Muscle of back (tissue), 11 donors: Measurements from ENCODE around the gene CCDC24. TPM values are rescaled to one million over a fixed set of nuclear protein-coding genes. Genes with fewer than 3 reads are reported as not detected.

Experiments
- DNase-seq, 3 donors: peaks; one replicate each; pipeline versions ENCODE4 v3.0.0 to v3.0.0-alpha.2; 2013
- polyA plus RNA-seq, 10 donors: library from polyadenylated mRNA; unstranded; fragments of 120-200 nt; gene quantifications; one replicate each; pipeline ENCODE4 v1.2.1, GENCODE V29; 2013; ENCODE audit not compliant: insufficient read length in 10 of 10

Gene CCDC24
- polyA plus RNA-seq, 10 donors: 0.56 to 1.6 (median 0.98) TPM

DNA sequence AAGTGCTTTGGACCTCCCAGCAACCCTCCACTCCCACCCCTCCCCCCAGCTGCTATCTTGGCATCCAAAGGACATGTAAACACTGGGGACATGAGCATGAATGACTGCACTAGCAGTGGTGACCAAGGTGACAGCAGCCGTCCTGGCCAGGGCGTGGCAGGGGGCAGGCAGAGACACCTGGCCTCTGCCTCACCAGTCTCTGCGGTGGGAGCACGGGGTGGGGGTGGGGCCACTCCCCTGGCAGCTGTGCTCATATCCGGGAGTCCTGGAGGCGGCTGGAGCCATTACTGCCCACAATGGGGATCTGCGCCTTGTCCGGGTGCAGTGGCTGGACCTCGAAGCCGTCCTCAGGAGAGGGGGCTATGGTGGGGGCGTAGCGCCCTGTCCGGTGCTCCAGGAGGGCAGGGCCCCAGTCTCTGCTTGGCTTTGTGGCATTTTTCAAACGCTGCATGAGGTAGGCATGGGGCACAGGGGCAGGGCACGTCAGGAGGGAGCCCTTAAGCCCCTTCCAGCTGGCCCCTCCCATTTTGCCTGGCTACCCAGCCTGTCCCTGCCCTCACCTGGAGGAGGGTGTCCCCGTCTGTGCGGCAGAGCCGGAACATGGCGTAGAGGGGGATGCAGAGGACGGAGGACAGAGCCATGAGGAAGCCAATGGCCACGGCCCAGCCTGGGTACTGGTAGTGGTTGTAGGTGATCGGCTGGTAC, 6.0 kb downstream of the CCDC24 start:
- DNase-seq: no peak

DNA sequence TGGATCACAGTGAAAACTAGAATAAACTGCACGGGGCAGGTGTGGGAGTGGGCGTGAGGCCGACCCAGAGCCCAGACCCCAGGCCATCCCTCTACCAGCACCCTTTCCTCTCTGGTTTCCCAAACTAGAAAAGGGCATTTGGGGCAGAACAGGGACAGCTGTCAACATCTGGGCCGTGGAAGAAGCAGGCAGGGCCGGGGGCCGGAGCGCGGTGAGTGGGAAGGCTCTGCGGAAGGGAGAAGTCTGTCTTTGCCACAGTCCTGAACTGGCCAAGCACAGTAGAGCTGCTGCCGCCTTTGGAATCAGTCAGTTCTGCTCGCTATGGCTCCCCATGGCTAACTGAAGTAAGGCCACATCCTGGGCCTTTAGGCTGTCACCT, 6.6 kb downstream of the CCDC24 start:
- DNase-seq: no peak

DNA sequence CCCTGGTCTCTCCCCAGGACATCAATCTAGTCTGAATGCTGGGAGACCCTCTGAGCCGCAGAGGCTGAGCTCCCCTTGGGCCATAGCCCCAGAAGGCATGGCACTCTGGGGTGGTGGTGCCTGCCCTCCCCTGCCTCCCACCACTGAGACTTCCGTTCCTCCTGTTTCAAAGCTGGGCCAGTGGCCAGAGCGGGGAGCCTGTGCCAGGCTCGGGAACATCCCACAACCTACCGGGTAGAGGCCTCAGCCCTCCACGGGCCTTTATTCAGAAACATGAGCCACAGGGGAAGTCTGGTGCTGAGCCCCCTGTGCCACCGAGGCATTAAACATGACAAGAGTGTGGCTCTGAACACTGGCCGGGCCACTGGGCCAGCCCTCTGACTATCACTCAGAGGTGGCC, 8.1 kb downstream of the CCDC24 start:
- no peak for DNase-seq

DNA sequence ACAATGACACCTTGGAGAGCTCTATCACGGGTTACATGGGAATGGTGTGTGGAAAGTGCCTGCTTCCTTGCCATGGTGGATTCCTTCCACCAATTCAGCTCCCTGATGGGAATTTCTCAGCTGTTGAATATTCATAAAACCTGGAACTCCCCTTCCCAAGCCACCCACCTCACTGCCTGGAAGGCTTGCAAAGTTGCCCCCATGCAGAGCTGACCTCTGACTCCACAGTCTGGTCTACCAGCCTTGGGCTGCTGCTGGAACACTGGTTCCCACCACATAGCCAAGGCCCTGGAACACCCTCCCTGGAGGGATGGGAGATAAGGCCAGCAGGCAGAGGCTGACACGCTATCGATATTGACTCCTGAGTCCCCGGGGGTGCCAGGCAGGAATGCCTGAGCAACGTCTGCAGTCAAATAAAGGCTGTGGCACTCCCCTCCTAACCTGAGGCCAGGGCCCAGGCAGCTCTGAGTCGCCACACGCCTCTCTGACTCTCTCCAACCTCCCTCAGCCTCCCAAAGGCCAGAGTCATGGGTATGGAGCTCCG, 8.8 kb downstream of the CCDC24 start:
- DNase-seq: no peak

DNA sequence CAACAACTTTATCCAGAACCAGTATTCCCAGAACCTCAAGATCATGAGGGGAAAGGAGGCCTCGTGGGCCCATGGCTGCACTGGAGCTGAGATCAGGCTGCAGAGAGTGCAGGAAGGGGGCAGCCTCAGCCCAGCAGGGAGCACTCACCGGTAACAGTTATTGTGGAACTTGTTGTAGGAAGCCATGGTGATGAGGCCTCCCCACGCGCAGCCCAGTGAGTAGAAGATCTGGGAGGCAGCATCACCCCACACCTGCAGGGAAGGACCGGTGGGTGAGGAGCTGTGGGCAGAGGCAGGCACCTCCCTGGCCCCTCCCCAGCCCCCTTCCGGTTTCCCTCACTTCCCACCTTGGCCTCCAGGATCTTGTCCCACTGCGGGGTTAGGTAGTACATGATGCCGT, 10.8 kb downstream of the CCDC24 start:
- DNase-seq: no peak

DNA sequence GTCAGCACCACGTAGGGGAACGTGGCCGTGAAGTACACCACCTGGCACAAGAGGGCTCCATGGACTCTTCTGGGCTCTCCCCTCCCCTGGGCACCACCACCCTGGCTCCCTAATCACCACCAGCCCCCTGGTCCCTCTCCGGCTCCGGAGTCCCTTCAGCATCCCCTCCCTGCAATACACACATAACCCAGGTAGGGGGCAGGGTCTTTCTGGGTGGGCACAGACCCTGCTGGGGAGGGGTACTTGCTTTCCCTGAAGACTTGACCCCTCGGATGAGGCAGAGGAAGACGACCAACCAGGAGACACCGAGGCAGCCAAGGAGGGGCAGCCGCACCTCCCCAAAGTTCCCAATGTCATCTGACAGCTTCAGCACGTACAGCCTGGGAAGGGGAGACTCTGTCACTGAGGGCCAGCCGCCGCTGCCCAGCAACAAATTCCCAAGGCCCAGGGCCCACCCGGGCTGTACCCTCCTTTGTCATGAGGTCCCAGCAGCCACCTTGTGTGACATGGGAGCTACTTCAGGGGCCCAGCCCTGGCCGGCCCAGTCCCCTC, 11.3 kb downstream of the CCDC24 start:
- no peak for DNase-seq

DNA sequence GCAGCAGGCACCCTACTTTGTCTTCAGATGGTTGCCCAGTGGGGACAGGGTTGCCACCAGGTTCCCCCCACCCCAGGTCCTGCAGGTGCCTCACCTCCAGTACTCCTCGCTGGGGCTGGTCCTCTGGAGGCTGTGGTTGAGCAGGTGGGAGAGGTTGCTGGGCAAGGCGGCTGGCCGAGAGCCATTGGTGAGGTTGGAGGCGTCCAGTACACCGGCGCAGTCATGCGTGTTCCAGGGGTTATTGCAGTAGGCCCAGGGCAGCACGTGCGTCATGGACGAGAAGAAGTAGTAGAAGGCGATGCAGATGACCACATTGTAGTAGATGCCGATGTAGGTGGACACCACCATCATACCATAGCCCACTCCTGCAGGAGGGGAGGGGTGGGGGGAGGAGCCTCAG, 16.9 kb downstream of the CCDC24 start:
- no peak for DNase-seq

DNA sequence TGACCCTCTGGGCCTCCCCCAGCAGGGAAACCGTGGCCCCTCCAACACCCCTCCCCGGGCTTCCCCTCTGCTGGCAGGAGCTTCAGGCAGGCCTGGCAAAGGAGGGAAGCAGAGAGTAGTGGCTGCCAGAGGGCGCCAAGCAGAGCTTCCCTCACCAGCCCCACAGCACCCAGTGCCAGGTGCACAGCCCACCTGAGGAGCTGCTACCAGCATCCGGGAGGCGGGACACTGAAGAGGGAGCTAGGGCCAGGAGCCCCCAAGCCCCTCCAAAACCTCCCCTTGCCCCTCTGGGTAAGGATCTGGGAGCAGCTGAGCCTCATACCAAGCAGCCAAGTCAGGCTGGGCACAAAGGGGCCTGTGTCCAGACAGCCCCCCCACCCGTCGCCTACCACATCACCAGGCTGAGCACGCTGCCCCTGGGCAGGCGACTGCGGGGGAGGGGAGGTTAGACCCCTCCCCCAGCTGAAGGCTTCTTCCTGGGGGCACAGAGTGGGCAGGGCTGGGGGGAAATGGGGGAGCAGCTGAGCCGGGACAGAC, 19.6 kb downstream of the CCDC24 start:
- DNase-seq: no peak

DNA sequence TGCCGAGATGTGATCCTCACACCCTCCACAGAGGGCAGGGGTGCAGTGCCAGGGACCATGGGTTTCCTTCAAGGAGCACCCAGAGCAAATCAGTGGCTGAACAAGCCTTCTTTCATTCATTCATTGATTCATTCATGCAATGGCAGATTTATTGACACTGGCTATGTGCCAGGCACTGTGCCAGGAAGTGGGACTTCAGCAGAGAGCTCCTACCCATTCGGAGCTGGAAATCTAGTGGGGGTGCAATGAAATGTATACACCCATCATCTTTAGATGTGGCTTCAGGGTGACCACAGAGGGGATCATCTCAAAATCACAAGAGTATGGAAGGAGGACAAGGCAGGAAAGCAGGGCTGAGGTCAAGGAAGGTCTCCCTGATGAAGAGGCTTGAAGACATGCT, 21.0 kb downstream of the CCDC24 start:
- DNase-seq: no peak

DNA sequence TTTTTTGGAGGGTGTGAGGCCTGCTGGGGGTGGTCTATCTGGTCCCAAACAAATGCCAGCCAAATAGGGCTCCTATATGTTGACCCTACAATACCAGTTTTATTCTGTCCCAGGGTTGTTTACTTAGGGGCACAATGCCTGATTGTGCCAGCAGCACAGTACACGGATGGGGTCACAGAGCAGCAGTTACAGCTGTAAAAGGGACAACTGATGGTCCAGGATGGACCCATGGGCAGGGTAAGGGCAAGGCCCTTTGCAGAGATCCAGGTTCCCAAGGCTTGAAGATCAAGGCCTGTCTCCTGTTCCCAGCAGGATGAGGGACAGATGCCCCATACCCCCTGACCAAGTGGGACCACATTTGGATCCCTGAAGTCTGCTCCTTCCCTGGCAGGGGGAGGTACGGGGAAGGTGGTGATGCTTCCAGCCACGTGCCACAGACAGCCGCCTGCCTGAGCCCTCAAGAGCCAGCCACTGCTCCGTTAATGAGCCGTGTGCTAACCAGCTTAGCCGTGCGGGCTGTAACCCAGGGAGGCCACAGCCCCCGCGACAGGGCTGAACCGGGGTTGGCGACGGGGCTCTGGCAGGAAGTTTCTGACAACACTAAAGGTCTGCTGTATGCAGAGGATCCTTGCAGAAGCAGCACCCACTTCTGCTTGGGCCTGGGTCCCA, 21.7 kb downstream of the CCDC24 start:
- DNase-seq: no peak

DNA sequence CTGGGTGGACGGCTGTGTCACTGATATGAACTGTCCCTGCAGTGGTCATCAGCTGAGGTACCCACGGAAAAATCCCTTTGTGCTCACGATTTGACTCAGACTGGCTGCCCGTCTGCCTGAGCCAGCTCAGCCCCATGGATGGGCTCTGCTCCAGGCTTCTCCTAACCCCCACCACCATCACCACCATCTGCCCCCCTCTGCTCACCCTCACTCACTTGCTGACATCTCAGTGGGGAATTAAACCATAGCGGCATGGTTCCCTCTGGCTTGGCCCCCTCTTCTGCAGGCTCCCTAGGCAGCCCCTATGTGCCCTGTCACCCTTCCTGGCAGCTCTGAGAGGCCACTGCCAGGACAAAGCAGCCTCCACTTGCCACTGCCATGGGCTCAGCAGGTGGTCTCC, 22.6 kb downstream of the CCDC24 start:
- DNase-seq: no peak

DNA sequence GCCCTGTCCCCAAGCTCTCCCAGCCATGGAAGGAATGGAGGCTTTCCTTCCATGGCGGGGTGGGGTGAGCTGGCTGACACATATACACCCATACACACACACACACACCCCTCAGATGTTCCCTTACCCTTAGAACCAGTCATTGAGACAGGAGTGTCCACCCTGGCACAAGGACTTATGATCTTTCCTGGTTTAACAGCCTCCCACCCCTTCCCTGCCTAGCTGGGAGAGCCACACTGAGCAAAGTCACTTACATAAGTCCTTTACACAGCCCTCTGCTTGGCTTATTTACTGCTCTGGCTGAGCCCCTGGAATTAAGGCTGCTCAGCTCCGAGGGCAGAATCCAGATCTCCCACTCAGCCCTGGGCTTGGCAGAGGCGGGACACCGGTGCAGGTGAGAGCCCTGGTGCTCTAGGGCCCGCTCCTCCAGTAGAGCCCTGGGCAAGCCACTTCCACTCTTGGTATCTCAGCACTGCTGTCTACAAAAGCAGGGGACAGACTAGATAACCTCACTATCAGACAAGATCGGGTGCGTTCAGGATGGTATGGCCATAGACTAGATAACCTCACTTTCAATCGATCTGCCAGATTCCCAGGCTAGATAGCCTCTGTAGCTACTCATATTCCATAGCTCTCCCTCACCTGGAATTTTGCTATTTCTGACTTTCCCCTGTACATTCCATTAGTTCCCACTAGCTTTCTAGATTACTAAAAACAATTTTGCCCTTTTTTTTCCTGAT, 23.1 kb downstream of the CCDC24 start:
- no peak for DNase-seq

DNA sequence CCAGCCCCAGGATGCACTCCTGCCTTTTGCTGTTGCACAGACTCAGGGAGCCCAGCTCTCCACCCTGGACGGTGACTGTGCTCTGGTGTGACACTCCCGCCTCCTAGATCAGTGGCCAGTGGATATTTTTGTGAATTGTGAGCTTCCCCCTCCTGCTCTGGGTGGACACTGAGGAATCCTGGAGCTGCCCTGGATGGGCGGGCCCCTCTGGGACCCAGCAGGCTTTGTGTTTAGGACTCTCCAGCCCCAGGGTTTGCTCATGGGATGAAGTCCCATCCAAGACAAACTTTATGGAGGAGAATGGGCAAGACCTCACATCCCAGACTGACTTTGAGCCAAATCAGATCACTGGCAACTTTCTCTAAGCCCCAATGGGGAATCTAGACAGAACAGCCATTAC, 23.8 kb downstream of the CCDC24 start:
- DNase-seq: no peak

DNA sequence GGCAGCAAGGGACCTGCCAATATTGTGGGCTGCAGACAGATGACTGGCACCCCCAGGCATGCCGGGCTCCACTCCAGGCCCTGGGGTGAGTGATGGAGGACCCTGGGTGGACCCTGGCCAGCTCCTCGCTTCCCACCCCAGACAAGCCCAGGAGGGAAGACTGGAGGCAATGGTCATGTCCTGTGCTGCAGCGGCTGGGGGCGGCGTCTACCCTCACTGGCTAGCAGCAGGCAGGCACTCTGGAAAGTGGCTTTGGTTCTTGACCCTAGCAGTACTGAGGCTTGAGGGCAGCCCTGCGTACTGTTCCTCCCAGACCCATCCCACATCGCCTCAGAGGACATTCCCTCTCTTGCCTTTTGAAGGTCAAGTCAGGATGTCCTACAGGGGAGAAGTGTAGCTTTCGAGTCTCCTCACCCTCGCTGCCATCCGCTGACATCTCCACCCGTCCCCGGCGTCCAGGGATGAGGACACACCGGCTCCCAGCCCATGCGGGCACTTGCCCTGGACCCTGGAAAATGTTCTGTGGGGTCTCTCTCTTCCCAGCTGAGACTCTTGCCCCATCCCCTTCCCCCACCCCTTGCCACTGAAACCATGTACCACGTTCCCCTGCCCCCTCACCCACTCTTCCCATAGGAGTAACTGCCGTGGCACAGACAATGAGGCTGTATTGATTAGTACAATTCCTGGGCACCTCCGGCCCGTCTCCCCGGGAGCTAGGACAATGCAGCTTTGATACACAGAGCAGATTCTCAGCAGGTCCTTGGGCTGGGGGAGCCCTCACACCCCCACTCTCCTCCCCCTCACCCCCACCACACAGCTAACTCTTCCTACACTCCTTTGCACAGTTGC, 24.9 kb downstream of the CCDC24 start:
- DNase-seq: no peak

DNA sequence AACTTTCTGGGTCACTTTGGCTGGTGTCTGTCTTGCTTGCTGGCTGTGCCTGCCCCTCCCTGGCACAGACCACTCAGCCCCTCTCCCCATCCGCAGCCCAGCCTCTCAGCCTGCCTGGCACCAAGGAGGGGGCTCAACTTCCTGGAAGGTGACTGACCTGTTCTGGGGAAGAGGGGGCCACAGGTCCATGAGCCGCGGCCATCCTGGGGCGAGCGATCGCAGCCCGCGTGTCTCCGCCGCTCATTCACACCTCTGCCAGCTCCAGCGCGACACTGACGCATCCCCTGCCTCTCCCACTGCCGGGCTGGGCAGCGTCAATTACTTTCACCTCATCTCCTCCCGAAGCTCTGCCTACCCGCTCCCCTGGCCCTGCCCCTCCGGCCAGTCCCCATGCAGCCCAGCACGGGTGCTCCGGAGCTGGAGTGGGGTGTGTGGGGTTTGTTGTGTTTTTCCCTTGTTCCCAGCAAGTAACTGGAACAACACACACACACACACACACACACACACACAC, 25.5 kb downstream of the CCDC24 start:
- no peak for DNase-seq

DNA sequence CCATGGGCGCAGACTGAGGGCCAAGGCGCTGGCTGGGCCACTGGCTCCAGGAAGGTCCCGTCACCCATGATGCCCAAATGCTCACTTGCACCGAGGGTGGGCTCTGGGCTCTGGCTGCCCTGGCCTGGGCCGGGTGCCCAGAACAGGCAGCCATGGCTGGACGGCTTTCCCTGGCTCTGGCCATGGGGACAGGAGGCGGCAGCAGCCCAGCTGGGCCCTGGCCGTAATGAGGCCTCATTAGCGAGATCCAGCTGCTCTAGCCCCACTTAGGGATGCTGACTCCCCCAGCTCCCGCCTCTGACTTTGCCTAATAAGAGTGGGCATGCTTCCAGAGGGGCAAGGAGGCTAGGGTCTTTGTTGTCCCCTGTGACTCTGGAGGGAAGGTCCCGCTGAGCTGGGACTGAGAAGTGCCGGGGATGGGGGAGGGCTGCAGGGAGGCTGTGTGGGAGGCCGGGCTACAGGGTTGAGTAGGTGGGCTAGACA, 28.1 kb downstream of the CCDC24 start:
- DNase-seq: no peak

DNA sequence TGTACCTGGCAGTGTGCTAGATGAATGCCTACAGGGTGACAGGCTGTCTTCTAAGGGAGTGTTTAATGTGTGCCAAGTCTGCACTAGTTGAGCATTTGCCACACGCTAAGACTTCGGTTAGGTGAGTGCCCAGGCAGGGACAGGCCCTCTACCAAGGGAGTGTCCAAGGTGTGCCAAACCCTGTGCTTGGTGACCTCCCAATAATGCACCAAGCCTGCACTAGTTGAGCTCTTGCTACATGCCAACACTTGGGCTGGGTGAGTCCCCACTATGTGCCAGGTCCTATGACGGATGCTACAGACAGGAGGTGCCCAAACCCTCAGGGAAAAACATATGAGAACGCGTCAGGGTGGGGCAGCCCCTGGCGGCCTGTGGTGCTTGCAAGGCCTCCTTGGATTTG, 29.1 kb downstream of the CCDC24 start:
- DNase-seq: no peak

DNA sequence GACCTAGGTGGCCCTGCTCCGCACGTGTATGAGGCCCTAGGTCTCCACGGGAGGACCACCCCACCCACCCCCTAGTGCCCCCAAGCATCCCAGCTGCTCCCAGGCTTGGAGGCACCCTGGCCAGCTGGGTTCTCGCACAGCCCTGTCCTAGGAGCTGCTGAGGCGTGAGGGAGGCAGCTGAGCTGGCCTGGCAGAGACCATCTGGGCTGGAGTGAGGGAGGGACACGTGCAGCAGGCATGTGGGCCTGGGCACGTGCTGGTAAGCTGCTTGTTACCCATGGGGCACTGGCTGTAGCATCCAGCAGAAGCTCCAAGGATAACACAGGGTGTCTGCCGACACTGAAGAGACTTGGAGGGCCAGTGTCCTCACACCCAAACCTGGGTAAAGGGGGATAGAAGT, 29.8 kb downstream of the CCDC24 start:
- no peak for DNase-seq

DNA sequence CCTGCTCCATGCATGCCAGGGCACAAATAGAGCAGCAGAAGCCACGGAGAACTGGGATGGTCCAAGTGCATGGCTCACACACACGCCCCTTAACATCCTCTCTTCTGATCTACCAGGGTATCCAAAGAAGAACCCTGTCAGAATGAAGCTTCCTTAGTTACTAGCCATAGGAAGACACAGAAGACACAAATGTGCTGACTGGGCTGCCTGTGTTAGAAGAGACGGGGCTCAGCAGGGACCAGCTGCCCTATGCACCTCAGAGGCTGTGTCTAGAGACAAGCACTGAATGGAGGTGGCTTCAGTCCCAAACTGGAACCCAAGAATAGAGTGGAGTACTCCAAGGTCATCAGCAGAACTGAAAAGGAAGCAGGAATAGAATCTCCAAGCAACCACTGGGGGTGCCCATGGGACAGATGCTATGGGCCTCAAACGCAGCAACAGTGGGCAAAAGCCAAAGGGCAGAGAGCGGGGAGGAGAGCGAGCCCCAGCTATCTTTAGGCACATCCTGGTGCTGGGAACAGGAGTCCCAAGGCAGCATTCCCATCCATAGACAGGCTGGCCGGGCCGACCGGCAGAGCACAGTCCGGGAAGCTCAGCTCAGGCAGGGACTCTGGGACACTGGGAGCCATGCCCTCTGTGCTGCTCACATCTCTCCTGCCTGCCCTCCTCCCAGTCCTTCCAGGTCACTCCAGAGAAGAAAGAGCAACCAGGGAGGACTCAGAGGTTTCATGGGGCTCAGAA, 30.4 kb downstream of the CCDC24 start:
- DNase-seq: no peak
